Forelimb muscle (tissue), 1 donor: ENCODE results near the gene EXOC4. TPM values are rescaled to one million over a fixed set of nuclear protein-coding genes. Genes with fewer than 3 reads are reported as not detected.
"Not testable (repeated sequence)": the region's sequence is repeated elsewhere in the genome, so short reads cannot be mapped to it uniquely, and the experiment has no call there.

Source experiments
- DNase-seq: peaks from one replicate; pipeline ENCODE4 v3.0.0-alpha.2; 2013; ENCODE audit warnings: low read depth
- polyA plus RNA-seq: library from polyadenylated mRNA; unstranded; fragments of 120-200 nt; gene quantifications from one replicate; pipeline ENCODE4 v1.2.1, GENCODE V29; 2013; ENCODE audit not compliant: insufficient read length

Gene EXOC4
- polyA plus RNA-seq, 1 donor: 55.2 TPM

DNA sequence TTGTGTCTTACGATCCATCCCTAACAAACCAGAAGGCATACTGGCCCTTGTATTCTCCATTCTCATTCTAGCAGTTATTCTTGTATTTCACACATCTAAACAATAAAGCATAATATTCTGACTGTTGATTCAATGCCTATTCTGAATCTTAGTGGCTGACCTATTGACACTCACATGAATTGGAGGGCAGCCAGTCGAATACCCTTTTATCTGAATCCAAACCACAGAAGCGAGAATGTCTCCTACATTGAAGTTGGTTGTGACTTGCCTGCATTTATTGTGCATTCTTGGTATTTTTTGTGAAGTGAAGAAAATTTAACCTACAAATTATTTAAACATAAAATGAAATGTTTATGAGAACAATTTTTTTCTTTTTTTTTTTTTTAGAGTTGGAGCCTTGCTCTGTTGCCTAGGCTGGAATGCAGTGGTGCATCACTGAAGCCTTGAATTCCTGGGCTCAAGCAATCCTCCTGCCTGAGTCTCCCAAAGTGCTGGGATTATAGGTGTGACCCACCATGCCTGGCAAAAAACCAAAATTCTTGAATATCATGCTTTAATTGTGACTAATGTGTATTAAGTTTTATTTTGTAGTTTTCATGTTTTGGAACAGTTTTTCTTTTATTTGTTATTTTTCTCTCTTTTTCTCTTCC lies 22.7 kb downstream of the EXOC4 start:
- no peak for DNase-seq

GRCh38 chr7:133278975-133279374 lies 26.1 kb downstream of the EXOC4 start:
- not testable (repeated sequence) for DNase-seq

- no peak for DNase-seq
Measured at GRCh38 chr7:133282094-133282493, 29.2 kb downstream of the EXOC4 start.

DNA sequence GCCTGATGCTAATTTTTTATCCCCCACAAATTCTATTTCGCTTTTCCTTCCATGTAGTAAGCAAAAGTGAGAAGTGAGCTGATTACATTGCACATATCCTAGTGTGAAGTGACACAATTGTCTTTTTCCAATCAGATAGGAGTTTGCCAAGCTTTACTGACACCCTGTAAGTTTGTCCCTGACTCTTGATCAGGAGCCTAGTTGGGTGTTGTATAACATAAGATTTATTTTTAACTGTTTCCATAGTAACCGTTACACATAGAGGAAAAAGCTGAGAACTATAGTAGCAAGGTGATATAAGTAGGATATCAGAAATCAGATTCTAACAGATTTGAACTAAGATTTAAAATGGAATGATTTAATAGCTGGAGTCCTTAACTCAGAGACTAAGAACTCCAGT lies 31.2 kb downstream of the EXOC4 start:
- DNase-seq: no peak

- no peak for DNase-seq
Measured at GRCh38 chr7:133288970-133289369, 36.1 kb downstream of the EXOC4 start.

DNA sequence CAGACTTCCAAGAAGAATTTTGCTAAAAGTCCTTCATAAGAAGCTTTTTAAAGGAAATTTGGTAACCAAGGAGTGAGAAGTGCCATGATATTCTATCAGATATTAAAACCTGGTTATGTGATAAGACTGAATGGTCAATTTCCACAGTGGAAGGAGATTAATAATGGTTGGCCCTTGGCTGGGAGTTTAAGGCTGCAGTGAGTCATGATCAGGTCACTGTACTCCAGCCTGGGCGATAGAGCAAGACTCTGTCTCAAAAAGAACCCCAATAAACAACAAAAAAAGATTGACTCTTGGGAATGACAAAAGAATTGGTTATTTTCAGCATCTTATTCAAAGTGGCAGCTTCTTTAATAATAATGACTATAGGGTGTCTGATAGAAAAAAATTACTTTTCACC lies 37.2 kb downstream of the EXOC4 start:
- no peak for DNase-seq

- no peak for DNase-seq
Measured at GRCh38 chr7:133290676-133291333, 37.9 kb downstream of the EXOC4 start.

DNA sequence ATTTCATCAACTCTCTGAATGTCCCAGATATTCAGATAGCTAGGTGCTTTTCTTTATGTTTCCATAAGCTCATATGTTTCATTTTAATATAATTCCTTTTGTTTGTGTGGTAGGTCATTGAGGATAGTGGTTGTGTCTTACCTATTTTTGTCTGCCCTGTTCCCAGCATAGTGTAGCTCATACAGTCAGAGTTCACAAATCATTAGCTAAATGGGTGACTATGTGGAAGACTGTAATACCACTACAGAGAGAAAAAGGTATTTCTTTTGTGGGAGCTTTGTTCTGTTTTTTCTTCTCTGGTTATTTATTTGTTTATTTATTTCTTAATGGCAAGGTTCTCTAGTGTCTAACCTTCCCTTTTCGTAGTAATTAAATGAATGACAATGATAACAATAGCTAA lies 39.8 kb downstream of the EXOC4 start:
- DNase-seq: no peak

DNA sequence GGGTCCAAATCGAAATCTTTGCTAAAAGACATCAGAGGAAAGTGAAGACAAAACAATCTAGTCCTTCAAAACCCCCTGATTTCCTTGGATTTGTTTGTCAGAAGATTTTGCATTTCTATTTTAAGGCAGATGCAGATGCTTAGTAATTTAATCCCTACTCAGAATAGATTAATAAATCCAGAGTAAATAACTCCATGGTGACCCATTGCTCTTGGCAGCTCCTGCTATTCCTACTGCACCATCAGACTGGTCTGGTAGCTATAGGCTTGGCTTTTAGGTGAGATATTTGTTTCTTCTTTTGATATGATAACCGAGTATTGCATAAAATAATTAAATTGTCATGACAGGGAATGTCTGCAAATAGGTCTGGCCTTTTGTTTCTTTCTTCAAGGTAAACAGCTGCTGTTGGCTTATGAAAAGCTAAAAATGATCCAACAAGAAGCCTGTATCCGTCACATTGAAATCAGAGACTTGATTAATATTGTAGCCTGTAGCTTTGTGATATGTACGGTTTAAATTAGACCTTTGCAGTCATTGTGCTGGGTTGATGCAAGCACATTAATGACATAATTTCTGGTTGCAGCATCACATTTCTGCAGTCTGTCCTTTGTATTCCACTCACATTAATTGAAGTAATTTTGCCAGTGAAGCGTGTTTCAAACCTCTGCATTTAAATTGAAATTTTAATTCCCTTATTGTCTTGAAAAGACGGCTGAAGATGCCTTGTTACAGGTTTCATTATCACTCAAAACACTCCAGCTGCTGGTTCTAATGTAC lies 40.7 kb downstream of the EXOC4 start:
- DNase-seq: no peak

GRCh38 chr7:133294234-133294633 lies 41.4 kb downstream of the EXOC4 start:
- DNase-seq: no peak

DNA sequence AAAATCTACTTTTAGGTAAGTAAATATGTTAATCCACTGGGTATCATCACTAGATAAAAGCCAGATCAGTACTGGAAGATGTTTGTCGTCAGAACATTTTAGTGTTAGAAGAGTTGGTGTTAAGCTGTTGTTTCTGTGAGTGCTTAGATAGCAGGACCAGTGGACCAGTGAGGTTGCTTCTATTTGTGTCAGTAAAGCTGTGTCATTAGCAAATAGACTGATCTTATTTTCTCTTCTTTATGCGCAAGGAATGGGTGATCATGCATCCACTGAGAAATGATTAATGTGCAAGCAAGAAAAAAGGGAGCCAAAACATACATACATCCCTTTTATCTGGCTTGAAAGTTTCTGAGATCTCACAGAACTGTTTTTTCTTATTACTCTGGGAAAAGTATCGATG lies 42.6 kb downstream of the EXOC4 start:
- DNase-seq: no peak

DNA sequence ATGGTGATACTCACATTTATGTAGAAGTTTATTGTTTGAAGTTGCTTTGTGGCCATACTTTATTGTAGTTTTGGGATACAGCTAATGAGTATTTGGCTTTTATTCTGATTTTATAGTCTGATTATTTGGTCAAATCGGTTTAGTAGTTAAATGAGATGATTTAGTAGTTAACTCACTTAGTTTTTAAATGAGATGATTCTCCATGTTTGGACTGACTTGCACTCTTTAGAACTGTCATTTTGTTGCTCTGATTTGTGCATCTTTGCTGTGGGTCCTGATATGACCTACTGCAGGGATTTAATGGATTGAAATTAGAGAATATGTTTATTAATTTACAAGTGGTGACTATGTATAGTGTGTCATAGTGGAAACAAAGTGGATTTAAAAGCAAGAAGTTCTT lies 44.2 kb downstream of the EXOC4 start:
- DNase-seq: no peak

- DNase-seq: no peak
Measured at GRCh38 chr7:133298080-133298479, 45.2 kb downstream of the EXOC4 start.

DNA sequence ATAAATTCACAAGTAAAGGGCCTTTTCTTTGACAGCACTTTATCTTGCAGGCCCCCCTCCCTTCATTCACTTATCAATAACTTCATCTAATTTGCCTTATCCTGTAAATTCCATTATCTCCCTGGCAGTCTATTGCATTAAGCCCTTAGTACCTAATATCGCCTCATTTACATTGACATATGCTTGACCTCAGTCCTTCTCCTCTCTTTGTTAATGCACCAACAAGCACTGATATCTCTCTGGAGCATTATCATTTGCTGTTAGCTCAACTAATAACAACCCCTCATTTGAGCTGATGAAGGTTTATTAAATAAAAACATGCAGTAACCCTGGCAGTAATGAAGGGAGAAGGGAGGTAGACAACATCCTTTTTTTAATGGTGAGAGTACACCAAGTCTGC lies 46.8 kb downstream of the EXOC4 start:
- no peak for DNase-seq

DNA sequence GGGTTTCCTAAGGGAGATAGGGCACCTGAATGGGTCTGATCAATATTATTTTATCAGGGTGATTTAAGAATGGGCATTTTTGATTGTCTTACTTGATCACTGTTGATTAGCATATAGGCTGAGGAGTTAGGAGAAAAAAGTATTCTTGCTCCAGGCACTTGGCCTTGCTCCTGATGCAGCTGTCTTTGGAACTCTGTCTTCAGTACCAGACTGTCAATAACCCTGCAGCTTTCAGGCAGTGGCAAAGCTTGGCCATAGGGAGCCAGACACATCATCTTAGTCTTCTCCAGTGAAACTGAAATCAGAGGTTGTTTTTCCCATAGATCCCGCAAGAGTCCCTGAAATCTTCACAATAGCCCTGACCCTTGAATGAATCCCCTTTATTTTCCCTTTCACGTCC lies 47.2 kb downstream of the EXOC4 start:
- no peak for DNase-seq

GRCh38 chr7:133300811-133301210 lies 47.9 kb downstream of the EXOC4 start:
- no peak for DNase-seq

- DNase-seq: peak; percentile 9
Measured at GRCh38 chr7:133301444-133301843, 48.6 kb downstream of the EXOC4 start.

DNA sequence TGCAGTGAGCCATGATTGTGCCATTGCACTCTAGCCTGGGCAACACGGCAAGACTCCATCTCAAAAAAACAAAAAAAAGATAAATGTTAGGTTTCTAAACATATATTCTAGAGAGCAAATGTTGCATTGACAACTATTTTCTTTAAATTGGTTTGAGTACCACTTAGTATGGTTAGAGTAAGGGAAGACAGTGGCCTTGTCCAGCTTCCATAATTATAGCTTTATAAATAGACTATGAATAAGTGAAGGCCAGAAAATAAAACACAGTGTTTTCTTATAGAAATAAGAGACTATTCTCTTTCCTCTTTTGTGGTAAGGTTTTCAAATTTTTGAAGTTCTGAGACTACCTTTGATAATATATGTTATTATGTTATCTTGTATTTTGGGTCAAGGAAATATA lies 50.5 kb downstream of the EXOC4 start:
- DNase-seq: no peak

DNA sequence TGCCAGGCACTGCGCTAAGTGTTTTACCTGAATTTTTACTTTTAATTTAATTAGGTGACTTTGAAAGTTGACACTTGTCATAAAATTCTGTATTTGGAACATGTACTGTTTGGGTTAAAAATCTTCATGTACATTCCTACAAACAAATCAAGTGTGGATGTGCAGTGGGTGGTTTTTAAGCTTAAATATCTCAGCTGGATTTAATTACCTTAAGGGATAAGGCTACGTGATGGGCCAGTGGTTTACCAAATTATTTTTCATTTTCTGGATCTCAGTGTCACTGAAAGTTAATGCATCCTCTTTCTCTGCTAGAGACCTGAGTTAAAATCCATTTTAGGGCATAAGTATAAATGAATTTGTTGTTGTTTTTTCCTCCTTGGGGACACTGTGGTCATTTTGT lies 51.1 kb downstream of the EXOC4 start:
- no peak for DNase-seq

DNA sequence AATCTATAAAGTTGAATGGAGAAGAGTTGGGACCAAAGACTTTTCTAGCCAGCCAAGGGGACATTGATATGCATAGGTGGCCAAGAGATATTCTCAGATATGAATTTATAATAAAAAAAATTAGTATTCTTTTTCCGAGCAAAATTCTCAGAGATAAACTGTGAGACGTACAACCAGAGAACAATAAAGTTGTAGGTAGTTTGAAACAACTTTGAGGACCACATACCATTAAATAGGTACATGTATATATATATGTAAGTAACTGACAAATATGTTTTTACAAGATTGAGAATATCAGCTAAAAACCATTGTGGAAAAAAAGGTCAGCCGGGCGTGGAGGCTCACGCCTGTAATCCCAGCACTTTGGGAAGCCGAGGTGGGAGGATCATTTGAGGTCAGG lies 56.5 kb downstream of the EXOC4 start:
- DNase-seq: no peak

- DNase-seq: no peak
Measured at GRCh38 chr7:133310232-133310862, 57.5 kb downstream of the EXOC4 start.

DNA sequence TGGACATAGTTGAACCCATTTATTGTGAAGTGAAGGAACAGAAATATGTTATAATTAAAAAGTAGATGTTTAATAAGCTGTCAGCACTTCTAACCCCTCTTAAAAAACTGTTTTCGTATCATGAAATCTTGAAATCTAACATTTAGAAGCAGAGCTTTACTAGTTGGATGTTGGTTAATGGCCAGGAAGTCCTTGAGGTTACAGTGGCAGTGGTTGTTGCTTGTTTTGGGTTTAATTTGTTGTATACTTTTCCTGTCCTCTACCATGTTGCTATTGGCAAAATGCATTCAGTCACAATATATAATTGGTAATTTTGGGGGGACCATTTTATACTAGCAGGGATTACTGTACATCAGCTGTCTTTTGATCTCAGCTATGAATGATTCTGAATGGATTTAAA lies 60.7 kb downstream of the EXOC4 start:
- DNase-seq: no peak

- DNase-seq: no peak
Measured at GRCh38 chr7:133314084-133314483, 61.2 kb downstream of the EXOC4 start.
